ENCODE results near the gene SASH1. TPM values are rescaled to one million over a fixed set of nuclear protein-coding genes. Genes with fewer than 3 reads are reported as not detected.

SASH1 gene
- total RNA-seq, 2 donors from 2014 or later, result 77.0 to 82.3 TPM

- Histone ChIP-seq H3K9me3 (no peaks in the 10 kb centered on the region), H3K27ac (peak overlapping the region; percentile 16 to 92), H3K4me3 (no peak overlapping the region), H3K36me3 (no peaks in the 10 kb centered on the region), H3K4me1 (ENCODE audit: control insufficient read depth in 1 of 2, low read depth in 2 of 2) (peaks cover 13 to 50% of the 10 kb centered on the region in 2 donors), H3K27me3 (replicated peaks; ENCODE audit: insufficient read depth) (no peaks in the 10 kb centered on the region)
- ATAC-seq (ENCODE audit: insufficient number of reproducible peaks, low FRiP score, low read depth) (no peak), DNase-seq (ENCODE audit: low spot score) (no peak)
- TF ChIP-seq CTCF (IDR thresholded peaks at IDR 0.05), result no peak
These were observed 160.1 kb downstream of the SASH1 start for GRCh38 chr6:148502773-148503135.

- no peak for TF ChIP-seq CTCF (IDR thresholded peaks at IDR 0.05)
- Histone ChIP-seq H3K4me3 (no peak overlapping the region), H3K9me3 (no peaks in the 10 kb centered on the region), H3K27me3 (replicated peaks; ENCODE audit: insufficient read depth) (no peaks in the 10 kb centered on the region), H3K4me1 (ENCODE audit: control insufficient read depth in 1 of 2, low read depth in 2 of 2) (peaks cover 13 to 54% of the 10 kb centered on the region in 2 donors), H3K36me3 (no peaks in the 10 kb centered on the region), H3K27ac (no peak overlapping the region)
- DNase-seq (ENCODE audit: low spot score) (no peak), ATAC-seq (ENCODE audit: insufficient number of reproducible peaks, low FRiP score, low read depth) (no peak)
These were observed 161.1 kb downstream of the SASH1 start for GRCh38 chr6:148503703-148504102.

- Histone ChIP-seq H3K4me3 (peak overlapping the region; percentile 69), H3K36me3 (no peaks in the 10 kb centered on the region), H3K9me3 (no peaks in the 10 kb centered on the region), H3K27me3 (replicated peaks; ENCODE audit: insufficient read depth) (no peaks in the 10 kb centered on the region), H3K27ac (peak overlapping the region; percentile 73 to 76), H3K4me1 (ENCODE audit: control insufficient read depth in 1 of 2, low read depth in 2 of 2) (peaks cover 4 to 38% of the 10 kb centered on the region in 2 donors)
- ATAC-seq (ENCODE audit: insufficient number of reproducible peaks, low FRiP score, low read depth) (no peak), DNase-seq (ENCODE audit: low spot score) (no peak)
- no peak for TF ChIP-seq CTCF (IDR thresholded peaks at IDR 0.05)
These were observed 165.1 kb downstream of the SASH1 start for GRCh38 chr6:148507774-148508173.

GRCh38 chr6:148508401-148509041 is 165.9 kb downstream of the SASH1 start:
- no peaks in the 10 kb centered on the region for H3K27me3 ChIP-seq (replicated peaks; ENCODE audit: insufficient read depth)
- H3K4me1 ChIP-seq (ENCODE audit: control insufficient read depth in 1 of 2, low read depth in 2 of 2), result peaks cover 8 to 40% of the 10 kb centered on the region in 2 donors
- no peaks in the 10 kb centered on the region for H3K9me3 ChIP-seq
- ATAC-seq (ENCODE audit: insufficient number of reproducible peaks, low FRiP score, low read depth) (peak; percentile 22), DNase-seq (ENCODE audit: low spot score) (no peak)
- H3K4me3 ChIP-seq, result peak overlapping the region; percentile 69
- no peaks in the 10 kb centered on the region for H3K36me3 ChIP-seq
- H3K27ac ChIP-seq, result peak overlapping the region; percentile 73 to 76
- no peak for TF ChIP-seq CTCF (IDR thresholded peaks at IDR 0.05)

- TF ChIP-seq CTCF (IDR thresholded peaks at IDR 0.05), result no peak
- peak overlapping the region; percentile 73 to 76 for H3K27ac ChIP-seq
- no peaks in the 10 kb centered on the region for H3K27me3 ChIP-seq (replicated peaks; ENCODE audit: insufficient read depth)
- no peak for DNase-seq (ENCODE audit: low spot score)
- ATAC-seq (ENCODE audit: insufficient number of reproducible peaks, low FRiP score, low read depth), result no peak
- no peaks in the 10 kb centered on the region for H3K36me3 ChIP-seq
- no peaks in the 10 kb centered on the region for H3K9me3 ChIP-seq
- peaks cover 8 to 43% of the 10 kb centered on the region in 2 donors for H3K4me1 ChIP-seq (ENCODE audit: control insufficient read depth in 1 of 2, low read depth in 2 of 2)
- H3K4me3 ChIP-seq, result peak overlapping the region; percentile 69
These were observed 166.6 kb downstream of the SASH1 start for GRCh38 chr6:148509119-148509799.

Measured in thoracic aorta (tissue), 2 donors.